Neural crest cell (in vitro differentiated cells): Measurements from ENCODE around the gene KIF25. TPM values are rescaled to one million over a fixed set of nuclear protein-coding genes. Genes with fewer than 3 reads are reported as not detected.

Experiments
- DNase-seq: peaks from one replicate; pipeline ENCODE4 v3.0.0; 2021; ENCODE audit warnings: low read depth, mixed read lengths, low spot score
- H3K27ac Mint-ChIP-seq: one replicate; pipeline ENCODE4 v1.8.0; 2021; ENCODE audit warnings: mild to moderate bottlenecking, mixed read lengths; ENCODE audit not compliant: unreplicated experiment
- H3K27me3 Mint-ChIP-seq: 2 replicates; pipeline ENCODE4 v1.8.0; 2021; ENCODE audit warnings: low read depth, mild to moderate bottlenecking, mixed read lengths
- H3K36me3 Mint-ChIP-seq: 2 replicates; pipeline ENCODE4 v1.8.0; 2021; ENCODE audit warnings: low read depth, mild to moderate bottlenecking, mixed read lengths
- H3K4me1 Mint-ChIP-seq: 2 replicates; pipeline ENCODE4 v1.8.0; 2021; ENCODE audit warnings: mixed read lengths
- H3K4me3 Mint-ChIP-seq: one replicate; pipeline ENCODE4 v1.8.0; 2021; ENCODE audit warnings: mild to moderate bottlenecking, mixed read lengths
- H3K9me3 Mint-ChIP-seq: 2 replicates; pipeline ENCODE4 v1.8.0; 2021; ENCODE audit warnings: mixed read lengths
- total RNA-seq: library from RNA; stranded (reverse); gene quantifications from 2 replicates; pipeline ENCODE4 v1.2.1, GENCODE V29; 2021
- TF ChIP-seq, protein P1 (sequence below): fragments of 200-600 bp; sonication (generic); conservative IDR thresholded peaks from 2 replicates; pipeline ENCODE4 v1.5.0; 2021; ENCODE audit warnings: antibody characterized with exemption, mild to moderate bottlenecking

The KIF25 gene
- total RNA-seq, 1 donor from 2014 or later, result 0.72 TPM

DNA sequence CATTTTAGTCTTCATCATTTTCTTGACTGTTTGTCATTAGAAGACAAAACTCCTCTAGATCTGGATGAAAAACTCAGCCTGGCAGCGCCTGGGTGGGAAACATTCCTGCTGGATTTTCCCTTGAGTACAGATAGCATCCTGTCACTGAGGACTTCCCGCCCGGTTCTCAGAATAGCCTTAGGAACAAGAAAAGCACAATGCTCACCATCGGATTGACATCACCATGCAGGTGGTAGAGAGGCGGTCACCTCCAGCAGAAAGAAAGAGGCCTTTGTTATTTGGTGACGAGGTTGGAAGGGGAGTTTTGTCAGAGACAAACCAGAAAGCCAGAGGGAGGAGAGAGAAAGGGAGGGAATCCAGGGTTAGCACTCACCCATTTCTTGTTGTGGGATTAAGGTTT is 39.8 kb downstream of the KIF25 start:
- H3K36me3 Mint-ChIP-seq, result peaks cover 24% of the 10 kb centered on the region
- peaks cover 20% of the 10 kb centered on the region for H3K27me3 Mint-ChIP-seq
- peaks cover 30% of the 10 kb centered on the region for H3K4me1 Mint-ChIP-seq
- H3K27ac Mint-ChIP-seq, result no peak overlapping the region
- TF ChIP-seq, protein P1, sequence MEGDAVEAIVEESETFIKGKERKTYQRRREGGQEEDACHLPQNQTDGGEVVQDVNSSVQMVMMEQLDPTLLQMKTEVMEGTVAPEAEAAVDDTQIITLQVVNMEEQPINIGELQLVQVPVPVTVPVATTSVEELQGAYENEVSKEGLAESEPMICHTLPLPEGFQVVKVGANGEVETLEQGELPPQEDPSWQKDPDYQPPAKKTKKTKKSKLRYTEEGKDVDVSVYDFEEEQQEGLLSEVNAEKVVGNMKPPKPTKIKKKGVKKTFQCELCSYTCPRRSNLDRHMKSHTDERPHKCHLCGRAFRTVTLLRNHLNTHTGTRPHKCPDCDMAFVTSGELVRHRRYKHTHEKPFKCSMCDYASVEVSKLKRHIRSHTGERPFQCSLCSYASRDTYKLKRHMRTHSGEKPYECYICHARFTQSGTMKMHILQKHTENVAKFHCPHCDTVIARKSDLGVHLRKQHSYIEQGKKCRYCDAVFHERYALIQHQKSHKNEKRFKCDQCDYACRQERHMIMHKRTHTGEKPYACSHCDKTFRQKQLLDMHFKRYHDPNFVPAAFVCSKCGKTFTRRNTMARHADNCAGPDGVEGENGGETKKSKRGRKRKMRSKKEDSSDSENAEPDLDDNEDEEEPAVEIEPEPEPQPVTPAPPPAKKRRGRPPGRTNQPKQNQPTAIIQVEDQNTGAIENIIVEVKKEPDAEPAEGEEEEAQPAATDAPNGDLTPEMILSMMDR, result no peak
- DNase-seq, result no peak
- no peak overlapping the region for H3K4me3 Mint-ChIP-seq
- peaks cover 9% of the 10 kb centered on the region for H3K9me3 Mint-ChIP-seq

DNA sequence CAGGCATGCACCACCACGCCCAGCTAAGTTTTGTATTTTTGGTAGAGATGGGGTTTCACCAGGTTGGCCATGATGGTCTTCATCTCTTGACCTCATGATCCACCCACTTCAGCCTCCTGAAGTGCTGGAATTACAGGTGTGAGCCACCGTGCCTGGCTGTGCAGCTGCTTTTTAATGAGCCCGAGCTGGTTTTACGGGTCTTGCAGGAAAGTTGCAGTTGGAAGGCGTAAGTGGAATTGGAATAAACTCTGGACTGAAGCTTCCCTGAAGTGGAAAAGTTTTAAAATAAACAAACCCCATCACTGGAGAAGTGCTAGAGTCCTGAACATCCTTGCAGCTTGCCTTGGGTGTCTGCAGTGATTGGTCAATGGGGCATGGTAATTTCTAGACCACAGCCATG is 40.4 kb downstream of the KIF25 start:
- Mint-ChIP-seq H3K4me3 (no peak overlapping the region), H3K9me3 (peaks cover 9% of the 10 kb centered on the region), H3K4me1 (peaks cover 26% of the 10 kb centered on the region), H3K27me3 (peaks cover 20% of the 10 kb centered on the region), H3K27ac (no peak overlapping the region), H3K36me3 (peaks cover 24% of the 10 kb centered on the region)
- DNase-seq, result no peak
- TF ChIP-seq, protein P1, result no peak

DNA sequence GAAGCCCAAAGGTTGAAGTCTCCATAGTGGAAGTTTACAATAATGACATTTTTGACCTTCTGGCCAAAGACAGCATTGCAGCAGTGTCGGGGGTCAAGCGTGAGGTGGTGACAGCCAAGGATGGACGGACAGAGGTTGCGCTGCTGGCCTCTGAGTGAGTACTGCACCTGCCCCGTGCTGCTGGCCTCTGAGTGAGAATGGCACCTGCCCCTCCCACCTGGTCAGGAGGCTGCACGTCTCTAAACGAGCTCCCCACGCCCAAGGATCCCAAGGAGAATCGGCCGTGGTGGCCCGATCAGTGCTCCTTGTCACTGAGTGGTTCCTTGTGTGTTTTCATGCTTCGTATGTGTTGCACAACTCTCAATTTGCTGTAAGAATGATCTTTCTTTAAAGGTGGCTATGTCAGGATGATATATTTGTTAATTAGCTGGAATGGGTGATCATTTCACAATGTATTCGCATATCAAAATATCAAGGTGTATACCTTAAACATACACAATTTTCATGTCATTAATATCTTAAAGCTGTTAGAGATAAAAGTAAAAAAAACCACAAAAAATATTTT is 41.2 kb downstream of the KIF25 start:
- H3K9me3 Mint-ChIP-seq, result peaks cover 6% of the 10 kb centered on the region
- no peak overlapping the region for H3K27ac Mint-ChIP-seq
- H3K4me3 Mint-ChIP-seq, result no peak overlapping the region
- TF ChIP-seq, protein P1, result no peak
- peaks cover 20% of the 10 kb centered on the region for H3K27me3 Mint-ChIP-seq
- DNase-seq, result no peak
- peaks cover 26% of the 10 kb centered on the region for H3K4me1 Mint-ChIP-seq
- H3K36me3 Mint-ChIP-seq, result peaks cover 21% of the 10 kb centered on the region

DNA sequence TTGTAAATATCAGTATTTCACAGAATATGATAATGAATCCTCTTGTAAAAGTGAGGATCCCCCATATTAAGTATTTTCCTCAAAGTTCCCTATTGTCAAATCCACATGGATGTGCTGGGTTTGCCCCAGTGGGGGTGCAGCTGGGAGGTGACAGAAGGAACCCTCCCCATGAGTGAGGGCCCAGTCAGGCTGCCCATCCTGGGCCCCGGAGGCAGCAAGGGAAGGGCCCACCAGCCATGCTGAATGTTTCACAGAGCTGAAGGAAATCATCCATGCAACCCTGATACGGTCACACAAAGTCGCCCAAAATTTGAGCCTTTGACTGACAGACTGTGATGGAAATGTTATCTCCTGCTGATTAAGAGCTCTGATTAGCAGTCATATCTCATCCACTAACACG is 41.8 kb downstream of the KIF25 start:
- Mint-ChIP-seq H3K4me3 (no peak overlapping the region), H3K27ac (no peak overlapping the region), H3K36me3 (peaks cover 19% of the 10 kb centered on the region), H3K9me3 (peaks cover 4% of the 10 kb centered on the region), H3K27me3 (peaks cover 20% of the 10 kb centered on the region), H3K4me1 (peaks cover 26% of the 10 kb centered on the region)
- DNase-seq, result no peak
- TF ChIP-seq, protein P1, result no peak

DNA sequence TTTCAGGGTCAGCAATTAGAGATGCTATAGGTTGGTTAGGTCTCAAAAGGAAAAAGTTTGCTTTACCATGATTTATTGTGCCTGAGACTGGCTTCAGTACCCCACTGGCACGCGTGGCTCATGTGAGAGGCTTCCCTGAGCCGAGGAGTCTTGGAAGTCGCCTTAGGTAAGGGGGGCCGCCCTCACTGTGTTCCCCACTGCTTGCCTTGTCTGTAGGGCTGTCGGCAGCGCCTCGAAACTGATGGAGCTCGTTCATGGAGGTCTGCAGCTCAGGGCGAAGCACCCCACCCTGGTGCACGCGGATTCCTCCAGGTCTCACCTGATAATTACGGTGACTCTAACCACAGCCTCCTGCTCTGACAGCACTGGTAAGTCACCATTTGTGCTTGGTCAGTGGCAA is 42.4 kb downstream of the KIF25 start:
- H3K4me3 Mint-ChIP-seq, result no peak overlapping the region
- H3K9me3 Mint-ChIP-seq, result peaks cover 4% of the 10 kb centered on the region
- H3K36me3 Mint-ChIP-seq, result peaks cover 19% of the 10 kb centered on the region
- H3K4me1 Mint-ChIP-seq, result peaks cover 22% of the 10 kb centered on the region
- DNase-seq, result no peak
- TF ChIP-seq, protein P1, result no peak
- no peak overlapping the region for H3K27ac Mint-ChIP-seq
- H3K27me3 Mint-ChIP-seq, result peaks cover 20% of the 10 kb centered on the region
